HepG2 (cell line): Measurements from ENCODE around the gene CAND1. TPM values are rescaled to one million over a fixed set of nuclear protein-coding genes. Genes with fewer than 3 reads are reported as not detected.

Source experiments
- HOMEZ ChIP-seq: IDR thresholded peaks from 2 replicates; pipeline ENCODE4 v1.6.1; 2016; ENCODE audit warnings: low read depth
- NFE2L2 ChIP-seq: fragments of 150-350 bp; IDR thresholded peaks from 2 replicates; pipeline ENCODE4 v1.6.1; 2014; ENCODE audit warnings: low read length
- RBM22 ChIP-seq: fragments of 200-400 bp; formaldehyde crosslinking; optimal IDR thresholded peaks from 2 replicates; pipeline ENCODE3; 2017; ENCODE audit warnings: mild to moderate bottlenecking, low read length, moderate library complexity
- TFDP1 ChIP-seq: IDR thresholded peaks from 2 replicates; pipeline ENCODE4 v1.6.1; 2016; ENCODE audit warnings: missing compliant biosample characterization, missing genetic modification reagents, borderline replicate concordance
- YEATS2 ChIP-seq: sonication (generic); formaldehyde crosslinking; IDR thresholded peaks from 2 replicates; pipeline ENCODE4 v1.4.0; 2020; ENCODE audit warnings: missing genetic modification reagents, borderline replicate concordance
- ZMYM4 ChIP-seq: sonication (generic); formaldehyde crosslinking; IDR thresholded peaks from 2 replicates; pipeline ENCODE4 v1.8.1; 2023; ENCODE audit warnings: mild to moderate bottlenecking, missing genetic modification reagents
- ZNF382 ChIP-seq: sonication (generic); formaldehyde crosslinking; IDR thresholded peaks from 2 replicates; pipeline ENCODE4 v1.5.0; 2020; ENCODE audit warnings: missing genetic modification reagents, mild to moderate bottlenecking, borderline replicate concordance
- ZNF598 ChIP-seq: sonication (generic); formaldehyde crosslinking; IDR thresholded peaks from 2 replicates; pipeline ENCODE4 v1.5.1; 2020; ENCODE audit warnings: mild to moderate bottlenecking, missing genetic modification reagents, borderline replicate concordance
- ZNF724P ChIP-seq: sonication (generic); formaldehyde crosslinking; IDR thresholded peaks from 2 replicates; pipeline ENCODE4 v1.8.0; 2022; ENCODE audit warnings: missing genetic modification reagents, borderline replicate concordance
- ZNF782 ChIP-seq: sonication (generic); formaldehyde crosslinking; IDR thresholded peaks from 2 replicates; pipeline ENCODE4 v1.4.0; 2020; ENCODE audit warnings: missing genetic modification reagents, mild to moderate bottlenecking, borderline replicate concordance
- polyA plus RNA-seq, 8 experiments: library from polyadenylated mRNA; depleted of rRNA in 3 of 8; stranded (reverse) in 7 of 8; unstranded in 1 of 8; fragments of >200 nt; fragmentation: Illumina TruSeq in 4 of 8; extraction: Trizol in 4 of 8; gene quantifications; 2 replicates each; pipeline versions ENCODE4 v1.2.1 to v1.2.3, GENCODE V29; 2011 to 2016; ENCODE audit warnings: low read depth in 4 of 8, missing spikeins in 1 of 8, mixed read lengths in 1 of 8; ENCODE audit not compliant: insufficient read depth in 1 of 8
- total RNA-seq, 5 experiments: library from RNA; depleted of rRNA; stranded (reverse); fragments of >200 nt; fragmentation: Illumina TruSeq; extraction: Trizol; gene quantifications; 2 replicates each; pipeline ENCODE4 v1.2.3, GENCODE V29; 2016; ENCODE audit warnings: low read depth in 1 of 5
- TF ChIP-seq, protein P1 (sequence below): sonication (generic); formaldehyde crosslinking; IDR thresholded peaks from 2 replicates; pipeline ENCODE4 v1.4.0; 2020; ENCODE audit warnings: missing genetic modification reagents
- TF ChIP-seq, protein P2 (sequence below): sonication (generic); formaldehyde crosslinking; IDR thresholded peaks from 2 replicates; pipeline ENCODE4 v1.4.0; 2020; ENCODE audit warnings: mild to moderate bottlenecking, missing genetic modification reagents
- TF ChIP-seq, protein P3 (sequence below): sonication (generic); formaldehyde crosslinking; IDR thresholded peaks from 2 replicates; pipeline ENCODE4 v1.8.0; 2022; ENCODE audit warnings: missing genetic modification reagents, mild to moderate bottlenecking, borderline replicate concordance
- TF ChIP-seq, protein P4 (sequence below): IDR thresholded peaks from 2 replicates; pipeline ENCODE4 v1.6.1; 2016; ENCODE audit warnings: low read depth, control low read depth

Gene CAND1
- total and polyA plus RNA-seq, 2 of the 13 experiments (the other 11 are each of a cell fraction or from before 2014, with no cell fraction given): 56.2 to 138 TPM

DNA sequence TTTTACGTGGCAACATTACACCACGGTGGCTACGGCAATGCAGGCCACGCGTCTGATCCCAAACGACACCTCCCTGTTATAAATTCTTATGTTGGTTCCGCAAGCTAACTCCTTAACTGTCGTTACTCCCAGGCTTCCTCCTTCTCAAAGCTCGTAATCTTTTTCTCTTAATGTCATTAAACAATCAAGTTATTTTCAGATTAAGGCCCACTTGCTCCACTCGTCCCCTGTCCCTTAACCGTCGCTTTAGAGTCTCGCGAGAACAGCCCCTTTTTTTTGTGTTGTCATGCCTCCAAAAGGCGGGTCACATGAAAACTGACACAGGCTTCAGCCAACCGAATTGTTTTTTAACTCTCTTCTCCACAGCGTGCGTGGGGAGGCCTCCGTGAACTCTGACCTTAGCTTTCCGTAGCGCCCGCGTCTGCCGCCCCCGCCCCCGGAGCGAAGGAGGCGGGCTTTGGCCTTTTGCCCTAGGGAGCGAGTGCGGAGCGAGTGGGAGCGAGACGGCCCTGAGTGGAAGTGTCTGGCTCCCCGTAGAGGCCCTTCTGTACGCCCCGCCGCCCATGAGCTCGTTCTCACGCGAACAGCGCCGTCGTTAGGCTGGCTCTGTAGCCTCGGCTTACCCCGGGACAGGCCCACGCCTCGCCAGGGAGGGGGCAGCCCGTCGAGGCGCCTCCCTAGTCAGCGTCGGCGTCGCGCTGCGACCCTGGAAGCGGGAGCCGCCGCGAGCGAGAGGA, at the start of gene CAND1 (continued):
- TF ChIP-seq HOMEZ (CRISPR knock-in tag) (no peak), RBM22 (peak; percentile 26), ZNF382 (CRISPR knock-in tag) (no peak), ZNF782 (0 out of 2 replicates have a peak, but pooled peaks have one; percentile 39), ZNF724P (CRISPR knock-in tag) (peak; percentile 61; the same call in 1 of the 2 replicates), ZNF598 (CRISPR knock-in tag) (no peak), TFDP1 (peak; percentile 64; the same call in 1 of the 2 replicates), YEATS2 (peak; percentile 88), ZMYM4 (CRISPR knock-in tag) (peak; percentile 83), NFE2L2 (peak; percentile 59; the same call in 1 of the 2 replicates)
- TF ChIP-seq, protein P1, sequence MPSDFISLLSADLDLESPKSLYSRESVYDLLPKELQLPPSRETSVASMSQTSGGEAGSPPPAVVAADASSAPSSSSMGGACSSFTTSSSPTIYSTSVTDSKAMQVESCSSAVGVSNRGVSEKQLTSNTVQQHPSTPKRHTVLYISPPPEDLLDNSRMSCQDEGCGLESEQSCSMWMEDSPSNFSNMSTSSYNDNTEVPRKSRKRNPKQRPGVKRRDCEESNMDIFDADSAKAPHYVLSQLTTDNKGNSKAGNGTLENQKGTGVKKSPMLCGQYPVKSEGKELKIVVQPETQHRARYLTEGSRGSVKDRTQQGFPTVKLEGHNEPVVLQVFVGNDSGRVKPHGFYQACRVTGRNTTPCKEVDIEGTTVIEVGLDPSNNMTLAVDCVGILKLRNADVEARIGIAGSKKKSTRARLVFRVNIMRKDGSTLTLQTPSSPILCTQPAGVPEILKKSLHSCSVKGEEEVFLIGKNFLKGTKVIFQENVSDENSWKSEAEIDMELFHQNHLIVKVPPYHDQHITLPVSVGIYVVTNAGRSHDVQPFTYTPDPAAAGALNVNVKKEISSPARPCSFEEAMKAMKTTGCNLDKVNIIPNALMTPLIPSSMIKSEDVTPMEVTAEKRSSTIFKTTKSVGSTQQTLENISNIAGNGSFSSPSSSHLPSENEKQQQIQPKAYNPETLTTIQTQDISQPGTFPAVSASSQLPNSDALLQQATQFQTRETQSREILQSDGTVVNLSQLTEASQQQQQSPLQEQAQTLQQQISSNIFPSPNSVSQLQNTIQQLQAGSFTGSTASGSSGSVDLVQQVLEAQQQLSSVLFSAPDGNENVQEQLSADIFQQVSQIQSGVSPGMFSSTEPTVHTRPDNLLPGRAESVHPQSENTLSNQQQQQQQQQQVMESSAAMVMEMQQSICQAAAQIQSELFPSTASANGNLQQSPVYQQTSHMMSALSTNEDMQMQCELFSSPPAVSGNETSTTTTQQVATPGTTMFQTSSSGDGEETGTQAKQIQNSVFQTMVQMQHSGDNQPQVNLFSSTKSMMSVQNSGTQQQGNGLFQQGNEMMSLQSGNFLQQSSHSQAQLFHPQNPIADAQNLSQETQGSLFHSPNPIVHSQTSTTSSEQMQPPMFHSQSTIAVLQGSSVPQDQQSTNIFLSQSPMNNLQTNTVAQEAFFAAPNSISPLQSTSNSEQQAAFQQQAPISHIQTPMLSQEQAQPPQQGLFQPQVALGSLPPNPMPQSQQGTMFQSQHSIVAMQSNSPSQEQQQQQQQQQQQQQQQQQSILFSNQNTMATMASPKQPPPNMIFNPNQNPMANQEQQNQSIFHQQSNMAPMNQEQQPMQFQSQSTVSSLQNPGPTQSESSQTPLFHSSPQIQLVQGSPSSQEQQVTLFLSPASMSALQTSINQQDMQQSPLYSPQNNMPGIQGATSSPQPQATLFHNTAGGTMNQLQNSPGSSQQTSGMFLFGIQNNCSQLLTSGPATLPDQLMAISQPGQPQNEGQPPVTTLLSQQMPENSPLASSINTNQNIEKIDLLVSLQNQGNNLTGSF (CRISPR knock-in tag): 0 out of 2 replicates have a peak, but pooled peaks have one; percentile 74
- TF ChIP-seq, protein P2, sequence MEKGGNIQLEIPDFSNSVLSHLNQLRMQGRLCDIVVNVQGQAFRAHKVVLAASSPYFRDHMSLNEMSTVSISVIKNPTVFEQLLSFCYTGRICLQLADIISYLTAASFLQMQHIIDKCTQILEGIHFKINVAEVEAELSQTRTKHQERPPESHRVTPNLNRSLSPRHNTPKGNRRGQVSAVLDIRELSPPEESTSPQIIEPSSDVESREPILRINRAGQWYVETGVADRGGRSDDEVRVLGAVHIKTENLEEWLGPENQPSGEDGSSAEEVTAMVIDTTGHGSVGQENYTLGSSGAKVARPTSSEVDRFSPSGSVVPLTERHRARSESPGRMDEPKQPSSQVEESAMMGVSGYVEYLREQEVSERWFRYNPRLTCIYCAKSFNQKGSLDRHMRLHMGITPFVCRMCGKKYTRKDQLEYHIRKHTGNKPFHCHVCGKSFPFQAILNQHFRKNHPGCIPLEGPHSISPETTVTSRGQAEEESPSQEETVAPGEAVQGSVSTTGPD (CRISPR knock-in tag): no peak
- TF ChIP-seq, protein P3, sequence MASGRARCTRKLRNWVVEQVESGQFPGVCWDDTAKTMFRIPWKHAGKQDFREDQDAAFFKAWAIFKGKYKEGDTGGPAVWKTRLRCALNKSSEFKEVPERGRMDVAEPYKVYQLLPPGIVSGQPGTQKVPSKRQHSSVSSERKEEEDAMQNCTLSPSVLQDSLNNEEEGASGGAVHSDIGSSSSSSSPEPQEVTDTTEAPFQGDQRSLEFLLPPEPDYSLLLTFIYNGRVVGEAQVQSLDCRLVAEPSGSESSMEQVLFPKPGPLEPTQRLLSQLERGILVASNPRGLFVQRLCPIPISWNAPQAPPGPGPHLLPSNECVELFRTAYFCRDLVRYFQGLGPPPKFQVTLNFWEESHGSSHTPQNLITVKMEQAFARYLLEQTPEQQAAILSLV (CRISPR knock-in tag): peak; percentile 87; the same call in 1 of the 2 replicates
- TF ChIP-seq, protein P4, sequence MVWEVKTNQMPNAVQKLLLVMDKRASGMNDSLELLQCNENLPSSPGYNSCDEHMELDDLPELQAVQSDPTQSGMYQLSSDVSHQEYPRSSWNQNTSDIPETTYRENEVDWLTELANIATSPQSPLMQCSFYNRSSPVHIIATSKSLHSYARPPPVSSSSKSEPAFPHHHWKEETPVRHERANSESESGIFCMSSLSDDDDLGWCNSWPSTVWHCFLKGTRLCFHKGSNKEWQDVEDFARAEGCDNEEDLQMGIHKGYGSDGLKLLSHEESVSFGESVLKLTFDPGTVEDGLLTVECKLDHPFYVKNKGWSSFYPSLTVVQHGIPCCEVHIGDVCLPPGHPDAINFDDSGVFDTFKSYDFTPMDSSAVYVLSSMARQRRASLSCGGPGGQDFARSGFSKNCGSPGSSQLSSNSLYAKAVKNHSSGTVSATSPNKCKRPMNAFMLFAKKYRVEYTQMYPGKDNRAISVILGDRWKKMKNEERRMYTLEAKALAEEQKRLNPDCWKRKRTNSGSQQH (CRISPR knock-in tag): peak; percentile 12; the same call in 1 of the 2 replicates
